ENCODE data around the gene TRIM46.
"Not testable (repeated sequence)": the region's sequence is repeated elsewhere in the genome, so short reads cannot be mapped to it uniquely, and the experiment has no call there.

TRIM46 gene

GRCh38 chr1:155131856-155132255 lies 41.8 kb upstream of the TRIM46 start:
- H3K27ac Mint-ChIP-seq = no peak overlapping the region
- no peak for DNase-seq (ENCODE audit: low spot score in 2 of 2)
- peaks cover 1% of the 10 kb centered on the region for H3K36me3 Mint-ChIP-seq
- H3K4me3 Mint-ChIP-seq = no peak overlapping the region
- peaks cover 32% of the 10 kb centered on the region for H3K4me1 Mint-ChIP-seq
- peaks cover 15% of the 10 kb centered on the region for H3K27me3 Mint-ChIP-seq
- ATAC-seq (ENCODE audit: low read depth) = no peak
- H3K9me3 Mint-ChIP-seq = no peaks in the 10 kb centered on the region

GRCh38 chr1:155133799-155134281 lies 39.8 kb upstream of the TRIM46 start:
- Mint-ChIP-seq H3K4me3 (no peak overlapping the region), H3K27me3 (peaks cover 4% of the 10 kb centered on the region), H3K27ac (no peak overlapping the region), H3K36me3 (peaks cover 1% of the 10 kb centered on the region), H3K9me3 (no peaks in the 10 kb centered on the region), H3K4me1 (peaks cover 24% of the 10 kb centered on the region)
- ATAC-seq (ENCODE audit: low read depth) (no peak), DNase-seq (ENCODE audit: low spot score in 2 of 2) (no peak)

GRCh38 chr1:155134322-155134721 lies 39.3 kb upstream of the TRIM46 start:
- Mint-ChIP-seq H3K36me3 (peaks cover 1% of the 10 kb centered on the region), H3K4me3 (peak overlapping the region; percentile 95), H3K9me3 (no peaks in the 10 kb centered on the region), H3K27ac (no peak overlapping the region), H3K27me3 (peaks cover 2% of the 10 kb centered on the region), H3K4me1 (peaks cover 24% of the 10 kb centered on the region)
- no peak for ATAC-seq (ENCODE audit: low read depth)
- DNase-seq (ENCODE audit: low spot score in 2 of 2) = no peak

GRCh38 chr1:155134880-155135414 lies 38.7 kb upstream of the TRIM46 start:
- DNase-seq (ENCODE audit: low spot score in 2 of 2) = no peak
- Mint-ChIP-seq H3K27me3 (no peaks in the 10 kb centered on the region), H3K36me3 (peaks cover 1% of the 10 kb centered on the region), H3K4me1 (peaks cover 24% of the 10 kb centered on the region), H3K4me3 (peak overlapping the region; percentile 95), H3K27ac (peak overlapping the region; percentile 99), H3K9me3 (no peaks in the 10 kb centered on the region)
- ATAC-seq (ENCODE audit: low read depth) = no peak

GRCh38 chr1:155135415-155136028 lies 38.1 kb upstream of the TRIM46 start, which contains the start of gene SLC50A1:
Gene SLC50A1, plus strand, starts transcription at chr1:155135852. Its CDS starts 60 bp downstream, at chr1:155135912.
- Mint-ChIP-seq H3K4me3 (peak within 1 kb of the TSS; percentile 95), H3K27me3 (no peaks in the 10 kb centered on the region), H3K9me3 (no peaks in the 10 kb centered on the region), H3K36me3 (peaks cover 1% of the 10 kb centered on the region), H3K4me1 (peaks cover 24% of the 10 kb centered on the region), H3K27ac (peak within 1 kb of the TSS; percentile 99)
- ATAC-seq (ENCODE audit: low read depth) (peak; percentile 84), DNase-seq (ENCODE audit: low spot score in 2 of 2) (peak; percentile 91 to 92)

GRCh38 chr1:155136748-155137147 lies 36.9 kb upstream of the TRIM46 start:
- Mint-ChIP-seq H3K27me3 (no peaks in the 10 kb centered on the region), H3K27ac (peak overlapping the region; percentile 99), H3K9me3 (no peaks in the 10 kb centered on the region), H3K4me1 (peaks cover 24% of the 10 kb centered on the region), H3K36me3 (peaks cover 1% of the 10 kb centered on the region), H3K4me3 (peak overlapping the region; percentile 95)
- DNase-seq (ENCODE audit: low spot score in 2 of 2) = no peak
- ATAC-seq (ENCODE audit: low read depth) = no peak

GRCh38 chr1:155137154-155137949 lies 36.3 kb upstream of the TRIM46 start:
- Mint-ChIP-seq H3K4me1 (peaks cover 24% of the 10 kb centered on the region), H3K9me3 (no peaks in the 10 kb centered on the region), H3K27ac (peak overlapping the region; percentile 99), H3K27me3 (no peaks in the 10 kb centered on the region), H3K36me3 (peaks cover 1% of the 10 kb centered on the region), H3K4me3 (peak overlapping the region; percentile 95)
- DNase-seq (ENCODE audit: low spot score in 2 of 2) (no peak), ATAC-seq (ENCODE audit: low read depth) (no peak)

GRCh38 chr1:155139895-155140629 lies 33.6 kb upstream of the TRIM46 start, which contains the start of gene DPM3:
Gene DPM3, minus strand, starts transcription at chr1:155140531. Its CDS starts 291 bp downstream, at chr1:155140240.
- H3K4me3 Mint-ChIP-seq = peak within 1 kb of the TSS; percentile 92

GRCh38 chr1:155140630-155140953 lies 33.1 kb upstream of the TRIM46 start:
- H3K27ac Mint-ChIP-seq = peak overlapping the region; percentile 87
- H3K9me3 Mint-ChIP-seq = no peaks in the 10 kb centered on the region
- peaks cover 1% of the 10 kb centered on the region for H3K36me3 Mint-ChIP-seq

More at GRCh38 chr1:155139895-155140629, 33.6 kb upstream of the TRIM46 start, which contains the start of gene DPM3:
- DNase-seq (ENCODE audit: low spot score in 2 of 2) (peak; percentile 75 to 87), ATAC-seq (ENCODE audit: low read depth) (peak; percentile 61)
- Mint-ChIP-seq H3K9me3 (no peaks in the 10 kb centered on the region), H3K36me3 (peaks cover 1% of the 10 kb centered on the region), H3K27me3 (no peaks in the 10 kb centered on the region), H3K27ac (peak within 1 kb of the TSS; percentile 87), H3K4me1 (peaks cover 18% of the 10 kb centered on the region)

GRCh38 chr1:155141749-155142148 lies 31.9 kb upstream of the TRIM46 start:
- H3K27me3 Mint-ChIP-seq = peaks cover 3% of the 10 kb centered on the region
- no peak for ATAC-seq (ENCODE audit: low read depth)
- no peak for DNase-seq (ENCODE audit: low spot score in 2 of 2)
- H3K27ac Mint-ChIP-seq = no peak overlapping the region
- H3K9me3 Mint-ChIP-seq = no peaks in the 10 kb centered on the region
- peaks cover 12% of the 10 kb centered on the region for H3K4me1 Mint-ChIP-seq
- no peak overlapping the region for H3K4me3 Mint-ChIP-seq
- H3K36me3 Mint-ChIP-seq = no peaks in the 10 kb centered on the region

More at GRCh38 chr1:155140630-155140953, 33.1 kb upstream of the TRIM46 start:
- DNase-seq (ENCODE audit: low spot score in 2 of 2) (no peak), ATAC-seq (ENCODE audit: low read depth) (no peak)
- peaks cover 2% of the 10 kb centered on the region for H3K27me3 Mint-ChIP-seq
- peak overlapping the region; percentile 92 for H3K4me3 Mint-ChIP-seq
- H3K4me1 Mint-ChIP-seq = peaks cover 16% of the 10 kb centered on the region

- H3K27ac Mint-ChIP-seq = no peak overlapping the region
- no peak for ATAC-seq (ENCODE audit: low read depth)
- no peak overlapping the region for H3K4me3 Mint-ChIP-seq
- no peak for DNase-seq (ENCODE audit: low spot score in 2 of 2)
- no peaks in the 10 kb centered on the region for H3K9me3 Mint-ChIP-seq
- no peaks in the 10 kb centered on the region for H3K36me3 Mint-ChIP-seq
- peaks cover 3% of the 10 kb centered on the region for H3K27me3 Mint-ChIP-seq
- H3K4me1 Mint-ChIP-seq = peaks cover 16% of the 10 kb centered on the region
Measured at GRCh38 chr1:155145491-155145890, 28.2 kb upstream of the TRIM46 start.

GRCh38 chr1:155155996-155156643 lies 17.5 kb upstream of the TRIM46 start:
- H3K36me3 Mint-ChIP-seq; H3K9me3 Mint-ChIP-seq; ATAC-seq (ENCODE audit: low read depth): not testable (repeated sequence)

GRCh38 chr1:155158991-155159390 lies 14.7 kb upstream of the TRIM46 start:
- Mint-ChIP-seq H3K27ac (no peak overlapping the region), H3K4me3 (no peak overlapping the region), H3K27me3 (no peaks in the 10 kb centered on the region), H3K4me1 (no peaks in the 10 kb centered on the region), H3K36me3 (no peaks in the 10 kb centered on the region), H3K9me3 (no peaks in the 10 kb centered on the region)
- ATAC-seq (ENCODE audit: low read depth) (no peak), DNase-seq (ENCODE audit: low spot score in 2 of 2) (no peak)

More at GRCh38 chr1:155155996-155156643, 17.5 kb upstream of the TRIM46 start:
- not testable (repeated sequence) for H3K4me1 Mint-ChIP-seq; H3K27me3 Mint-ChIP-seq; H3K27ac Mint-ChIP-seq; H3K4me3 Mint-ChIP-seq; DNase-seq (ENCODE audit: low spot score in 2 of 2)
